SK-N-MC (cell line): ENCODE data around the gene NLGN4X.

Source experiments
- EZH2 ChIP-seq: fragments of 200-600 bp; sonication (generic); IDR thresholded peaks from one replicate; pipeline ENCODE4 v1.6.1; 2017; ENCODE audit warnings: antibody characterized with exemption
- FOXP2 ChIP-seq: optimal IDR thresholded peaks from 2 replicates; pipeline ENCODE3; 2011; ENCODE audit warnings: mild to moderate bottlenecking, moderate library complexity; ENCODE audit not compliant: insufficient read depth; ENCODE audit errors: extremely low read length, control extremely low read depth
- POLR2AphosphoS5 ChIP-seq: IDR thresholded peaks from 2 replicates; pipeline ENCODE4 v1.6.1; 2012; ENCODE audit warnings: mild to moderate bottlenecking, low read depth, low read length, borderline replicate concordance

DNA sequence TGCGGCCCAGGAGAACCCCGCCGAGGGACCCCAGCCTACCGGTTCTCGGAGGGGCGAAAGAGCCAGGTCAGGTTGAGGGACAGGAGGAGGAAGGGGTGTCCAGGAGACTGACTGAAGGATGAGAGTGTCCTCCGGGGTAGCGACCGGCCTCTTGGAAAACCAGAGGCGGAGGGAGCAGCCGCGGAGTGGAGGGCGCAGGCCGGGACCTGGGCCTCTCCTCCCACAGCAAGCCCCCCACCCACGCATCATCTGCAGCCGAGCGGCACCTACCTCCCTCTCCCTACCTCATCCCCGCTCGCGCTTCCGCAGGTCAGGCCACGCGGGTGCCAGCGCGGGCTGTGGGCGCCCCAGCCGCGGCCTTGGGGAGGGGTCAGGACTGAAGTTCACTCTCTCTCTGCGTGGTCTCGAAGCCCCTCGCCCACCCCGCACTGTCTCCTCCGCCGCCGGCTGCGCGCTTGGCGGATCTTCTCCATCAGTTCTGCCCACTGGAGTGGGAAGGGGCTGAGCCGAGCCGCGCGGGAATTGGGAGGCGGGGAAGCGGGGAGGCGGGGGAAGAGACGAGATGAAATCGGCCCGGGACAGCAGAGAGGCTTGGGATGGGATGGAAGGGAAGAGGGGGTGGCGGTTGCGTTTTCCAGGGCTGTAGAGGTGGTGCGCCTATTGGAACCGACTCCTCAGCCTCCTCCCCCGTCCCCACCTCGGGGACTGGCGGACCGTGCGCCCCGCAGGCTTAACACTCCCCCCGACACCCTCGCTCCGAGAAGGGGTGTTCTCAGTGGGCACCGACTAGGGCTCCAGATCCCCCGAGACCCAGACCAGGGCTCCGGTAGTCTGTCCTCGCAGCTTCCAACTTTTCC, 1.8 kb downstream of the NLGN4X start:
- TF ChIP-seq POLR2AphosphoS5 = peak; percentile 61; the same call in 1 of the 2 replicates
- no peak for TF ChIP-seq EZH2
- no peak for TF ChIP-seq FOXP2
